HEK293 (cell line): ENCODE data around the gene TMEM39B.

Source experiments
- CTCF ChIA-PET: fragments of 350-600 bp; formaldehyde crosslinking; extraction: SDS; loops from one replicate; lab custom pipeline; 2021; ENCODE audit warnings: antibody characterized with exemption; lab: Yijun Ruan, JAX
- POLR2A ChIA-PET: fragments of 300-600 bp; formaldehyde crosslinking; extraction: SDS; loops from one replicate; lab custom pipeline; 2020; ENCODE audit warnings: antibody characterized with exemption, inconsistent platforms; lab: Yijun Ruan, JAX
- H3K27ac ChIP-seq: fragments of 200-500 bp; sonication (Bioruptor generic); 2 replicates; pipeline ENCODE4 v1.5.1; 2014; ENCODE audit warnings: low read depth, low read length, control low read depth, inconsistent platforms; ENCODE audit errors: extremely low read depth
- H3K36me3 ChIP-seq, 2 experiments: fragments of 200-500 bp in 1 of 2; sonication (Bioruptor generic) in 1 of 2; 1 replicate in 1 of 2; 2 replicates in 1 of 2; pipeline ENCODE4 v1.5.1; 2014 to 2017; ENCODE audit warnings: inconsistent platforms in 2 of 2, low read length in 2 of 2; ENCODE audit not compliant: control insufficient read depth in 2 of 2, insufficient read depth in 1 of 2
- H3K4me1 ChIP-seq: fragments of 200-500 bp; sonication (Bioruptor generic); 2 replicates; pipeline ENCODE4 v1.5.1; 2014; ENCODE audit warnings: mild to moderate bottlenecking, low read length, inconsistent platforms; ENCODE audit not compliant: control insufficient read depth, insufficient read depth
- H3K4me3 ChIP-seq: 2 replicates; pipeline ENCODE4 v1.5.1; 2011; ENCODE audit warnings: low read depth, mild to moderate bottlenecking, control low read depth, low read length, moderate library complexity
- H3K9me3 ChIP-seq: fragments of 200-500 bp; sonication (Bioruptor generic); 2 replicates; pipeline ENCODE4 v1.5.1; 2014; ENCODE audit warnings: low read depth, low read length, inconsistent platforms; ENCODE audit not compliant: control insufficient read depth, insufficient read depth
- KLF1 ChIP-seq: fragments of 450-650 bp; formaldehyde crosslinking; IDR thresholded peaks from 2 replicates; pipeline ENCODE4 v1.5.1; 2016; ENCODE audit warnings: missing biosample characterization, missing genetic modification characterization
- KLF8 ChIP-seq: fragments of 450-650 bp; formaldehyde crosslinking; IDR thresholded peaks from 2 replicates; pipeline ENCODE4 v1.5.1; 2016; ENCODE audit warnings: missing biosample characterization, missing genetic modification characterization
- KLF9 ChIP-seq: fragments of 450-650 bp; formaldehyde crosslinking; IDR thresholded peaks from 2 replicates; pipeline ENCODE4 v1.5.1; 2016; ENCODE audit warnings: missing biosample characterization, missing genetic modification characterization, low read depth
- PRDM1 ChIP-seq: fragments of 450-650 bp; formaldehyde crosslinking; IDR thresholded peaks from 2 replicates; pipeline ENCODE4; 2016; ENCODE audit warnings: missing biosample characterization, missing genetic modification characterization
- PRDM4 ChIP-seq: fragments of 450-650 bp; formaldehyde crosslinking; IDR thresholded peaks from 2 replicates; pipeline ENCODE4 v1.5.1; 2017; ENCODE audit warnings: missing biosample characterization, missing genetic modification characterization
- ZBTB8A ChIP-seq: fragments of 450-650 bp; formaldehyde crosslinking; IDR thresholded peaks from 2 replicates; pipeline ENCODE4 v1.5.1; 2016; ENCODE audit warnings: missing biosample characterization, missing genetic modification characterization
- ZFP41 ChIP-seq: fragments of 450-650 bp; formaldehyde crosslinking; IDR thresholded peaks from 2 replicates; pipeline ENCODE4 v1.5.1; 2016; ENCODE audit warnings: missing biosample characterization, missing genetic modification characterization, borderline replicate concordance
- ZNF138 ChIP-seq: fragments of 450-650 bp; formaldehyde crosslinking; IDR thresholded peaks from 2 replicates; pipeline ENCODE4 v1.5.1; 2016; ENCODE audit warnings: missing biosample characterization, missing genetic modification characterization, borderline replicate concordance
- ZNF280C ChIP-seq: fragments of 450-650 bp; formaldehyde crosslinking; IDR thresholded peaks from 2 replicates; pipeline ENCODE4 v1.5.1; 2016; ENCODE audit warnings: missing biosample characterization, missing genetic modification characterization
- ZNF292 ChIP-seq: fragments of 450-650 bp; formaldehyde crosslinking; IDR thresholded peaks from 2 replicates; pipeline ENCODE4 v1.5.1; 2016; ENCODE audit warnings: low read depth, missing biosample characterization, missing genetic modification characterization, borderline replicate concordance
- ZNF416 ChIP-seq: fragments of 450-650 bp; formaldehyde crosslinking; IDR thresholded peaks from 2 replicates; pipeline ENCODE4 v1.5.1; 2016; ENCODE audit warnings: missing biosample characterization, missing genetic modification characterization
- ZNF473 ChIP-seq: fragments of 450-650 bp; formaldehyde crosslinking; IDR thresholded peaks from 2 replicates; pipeline ENCODE4 v1.5.1; 2017; ENCODE audit warnings: missing biosample characterization, missing genetic modification characterization
- ZNF548 ChIP-seq: fragments of 450-650 bp; formaldehyde crosslinking; IDR thresholded peaks from 2 replicates; pipeline ENCODE4 v1.5.1; 2016; ENCODE audit warnings: missing biosample characterization, missing genetic modification characterization
- ZNF558 ChIP-seq: fragments of 450-650 bp; formaldehyde crosslinking; IDR thresholded peaks from 2 replicates; pipeline ENCODE4 v1.5.1; 2016; ENCODE audit warnings: missing biosample characterization, missing genetic modification characterization
- ZNF561 ChIP-seq: fragments of 450-650 bp; IDR thresholded peaks from 2 replicates; pipeline ENCODE4 v1.5.1; 2018; ENCODE audit warnings: missing biosample characterization, missing genetic modification characterization, borderline replicate concordance
- ZNF596 ChIP-seq: fragments of 450-650 bp; IDR thresholded peaks from 2 replicates; pipeline ENCODE4 v1.5.0; 2018; ENCODE audit warnings: missing biosample characterization, mild to moderate bottlenecking, missing genetic modification characterization, moderate library complexity
- ZNF600 ChIP-seq: fragments of 450-650 bp; formaldehyde crosslinking; IDR thresholded peaks from 2 replicates; pipeline ENCODE4 v1.5.1; 2016; ENCODE audit warnings: missing biosample characterization, missing genetic modification characterization
- ZNF629 ChIP-seq: fragments of 450-650 bp; formaldehyde crosslinking; IDR thresholded peaks from 2 replicates; pipeline ENCODE4 v1.5.1; 2017; ENCODE audit warnings: missing biosample characterization, missing genetic modification characterization
- ZNF654 ChIP-seq: fragments of 450-650 bp; formaldehyde crosslinking; IDR thresholded peaks from 2 replicates; pipeline ENCODE4 v1.5.1; 2016; ENCODE audit warnings: low read depth, missing biosample characterization, missing genetic modification characterization
- ZNF785 ChIP-seq: fragments of 450-650 bp; formaldehyde crosslinking; IDR thresholded peaks from 2 replicates; pipeline ENCODE4 v1.5.1; 2016; ENCODE audit warnings: missing biosample characterization, missing genetic modification characterization
- ZSCAN16 ChIP-seq: fragments of 450-650 bp; formaldehyde crosslinking; IDR thresholded peaks from 2 replicates; pipeline ENCODE4 v1.5.1; 2016; ENCODE audit warnings: missing biosample characterization, missing genetic modification characterization

The TMEM39B gene

GRCh38 chr1:32028746-32029145, 44.0 kb upstream of the TMEM39B start:
- H3K27ac ChIP-seq: no peak overlapping the region
- peaks cover 4% of the 10 kb centered on the region; the same call in 1 of the 2 replicates for H3K4me1 ChIP-seq
- H3K9me3 ChIP-seq: no peaks in the 10 kb centered on the region
- TF ChIP-seq ZNF548 (tag by site-specific recombination) (no peak), ZNF629 (no peak), ZFP41 (no peak), ZNF600 (tag by site-specific recombination) (no peak), ZSCAN16 (tag by site-specific recombination) (no peak), ZNF416 (no peak), KLF8 (tag by site-specific recombination) (no peak), ZNF558 (no peak), ZNF561 (tag by site-specific recombination) (no peak), ZNF654 (no peak), ZBTB8A (no peak), ZNF280C (tag by site-specific recombination) (no peak), KLF1 (tag by site-specific recombination) (no peak), PRDM4 (tag by site-specific recombination) (no peak), ZNF138 (tag by site-specific recombination) (no peak), ZNF292 (no peak), ZNF473 (tag by site-specific recombination) (no peak), ZNF785 (tag by site-specific recombination) (no peak), KLF9 (no peak)
- ChIA-PET POLR2A (no interaction called here), CTCF (interaction anchor here (0.9 kb wide), 1 partner anchor 25 kb away, joined by 3 read pairs; no protein-coding TSS in a partner anchor)
- H3K4me3 ChIP-seq: no peak overlapping the region
- H3K36me3 ChIP-seq: peaks cover 20 to 54% of the 10 kb centered on the region in 2 experiments

GRCh38 chr1:32031578-32032274, 41.0 kb upstream of the TMEM39B start:
- CTCF ChIA-PET: interaction anchor here (0.6 kb wide), 1 partner anchor 8 kb away, joined by 4 read pairs; no protein-coding TSS in a partner anchor
- no peak for TF ChIP-seq ZNF596 (tag by site-specific recombination)
- TF ChIP-seq PRDM1: 0 out of 2 replicates have a peak, but pooled peaks have one; percentile 25
- Histone ChIP-seq H3K36me3 (peaks cover 35 to 67% of the 10 kb centered on the region in 2 experiments), H3K9me3 (no peaks in the 10 kb centered on the region), H3K27ac (no peak overlapping the region), H3K4me1 (0 out of 2 replicates have a peak, but pooled peaks cover 3% of the 10 kb centered on the region), H3K4me3 (no peak overlapping the region)
- POLR2A ChIA-PET: no interaction called here
